Omental fat pad (tissue), 4 donors: ENCODE results near the gene MROH2A. TPM values are rescaled to one million over a fixed set of nuclear protein-coding genes. Genes with fewer than 3 reads are reported as not detected.

Experiments
- ATAC-seq: fragments of 150-250 bp; one replicate; pipeline ENCODE4 v1.9.1; 2016; ENCODE audit warnings: mild to moderate bottlenecking, moderate library complexity; ENCODE audit not compliant: low FRiP score
- DNase-seq: peaks from one replicate; pipeline ENCODE4 v3.0.0-alpha.2; 2019; ENCODE audit warnings: low spot score
- total RNA-seq, 4 donors: library from RNA; depleted of rRNA; stranded (reverse); fragments of >200 nt; gene quantifications; one replicate each; pipeline ENCODE4 v1.1.0, GENCODE V29; 2016
- TF ChIP-seq, protein P1 (sequence below), 3 donors: fragments of 450-650 bp; IDR thresholded peaks; one replicate each; pipeline ENCODE4 v1.5.1; 2016 to 2017; ENCODE audit warnings: antibody characterized with exemption in 3 of 3, mild to moderate bottlenecking in 3 of 3, moderate library complexity in 2 of 3

MROH2A gene
- total RNA-seq, 4 donors from 2014 or later = not detected

DNA sequence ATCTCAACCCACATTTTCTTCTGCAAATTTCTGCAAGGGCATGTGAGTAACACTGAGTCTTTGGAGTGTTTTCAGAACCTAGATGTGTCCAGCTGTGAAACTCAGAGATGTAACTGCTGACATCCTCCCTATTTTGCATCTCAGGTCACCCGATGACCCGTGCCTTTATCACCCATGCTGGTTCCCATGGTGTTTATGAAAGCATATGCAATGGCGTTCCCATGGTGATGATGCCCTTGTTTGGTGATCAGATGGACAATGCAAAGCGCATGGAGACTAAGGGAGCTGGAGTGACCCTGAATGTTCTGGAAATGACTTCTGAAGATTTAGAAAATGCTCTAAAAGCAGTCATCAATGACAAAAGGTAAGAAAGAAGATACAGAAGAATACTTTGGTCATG, 10.1 kb upstream of the MROH2A start:
- no peak for ATAC-seq
- TF ChIP-seq, protein P1, sequence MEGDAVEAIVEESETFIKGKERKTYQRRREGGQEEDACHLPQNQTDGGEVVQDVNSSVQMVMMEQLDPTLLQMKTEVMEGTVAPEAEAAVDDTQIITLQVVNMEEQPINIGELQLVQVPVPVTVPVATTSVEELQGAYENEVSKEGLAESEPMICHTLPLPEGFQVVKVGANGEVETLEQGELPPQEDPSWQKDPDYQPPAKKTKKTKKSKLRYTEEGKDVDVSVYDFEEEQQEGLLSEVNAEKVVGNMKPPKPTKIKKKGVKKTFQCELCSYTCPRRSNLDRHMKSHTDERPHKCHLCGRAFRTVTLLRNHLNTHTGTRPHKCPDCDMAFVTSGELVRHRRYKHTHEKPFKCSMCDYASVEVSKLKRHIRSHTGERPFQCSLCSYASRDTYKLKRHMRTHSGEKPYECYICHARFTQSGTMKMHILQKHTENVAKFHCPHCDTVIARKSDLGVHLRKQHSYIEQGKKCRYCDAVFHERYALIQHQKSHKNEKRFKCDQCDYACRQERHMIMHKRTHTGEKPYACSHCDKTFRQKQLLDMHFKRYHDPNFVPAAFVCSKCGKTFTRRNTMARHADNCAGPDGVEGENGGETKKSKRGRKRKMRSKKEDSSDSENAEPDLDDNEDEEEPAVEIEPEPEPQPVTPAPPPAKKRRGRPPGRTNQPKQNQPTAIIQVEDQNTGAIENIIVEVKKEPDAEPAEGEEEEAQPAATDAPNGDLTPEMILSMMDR (IDR thresholded peaks at IDR 0.05) = no peak
- DNase-seq = no peak

DNA sequence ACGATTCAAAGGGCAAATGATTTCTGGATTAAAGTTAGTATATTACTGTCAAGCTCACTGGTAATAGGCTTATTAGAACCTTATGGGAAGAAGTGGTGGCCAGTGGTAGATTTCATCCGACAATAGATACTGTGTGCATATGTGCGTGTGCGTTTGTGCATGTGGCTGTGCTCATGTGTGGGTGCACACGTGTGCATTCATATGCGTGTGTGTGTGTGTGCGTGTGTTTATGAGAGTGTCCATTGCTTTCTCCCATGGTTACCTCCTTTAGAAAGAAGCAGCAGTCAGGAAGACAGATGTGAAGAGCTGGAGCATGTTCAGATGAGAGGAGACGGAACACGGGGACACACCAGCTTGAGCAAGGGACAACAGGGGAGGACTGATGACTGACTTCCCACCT, 8.9 kb upstream of the MROH2A start:
- TF ChIP-seq, protein P1 (IDR thresholded peaks at IDR 0.05) = no peak
- DNase-seq (no peak), ATAC-seq (no peak)

DNA sequence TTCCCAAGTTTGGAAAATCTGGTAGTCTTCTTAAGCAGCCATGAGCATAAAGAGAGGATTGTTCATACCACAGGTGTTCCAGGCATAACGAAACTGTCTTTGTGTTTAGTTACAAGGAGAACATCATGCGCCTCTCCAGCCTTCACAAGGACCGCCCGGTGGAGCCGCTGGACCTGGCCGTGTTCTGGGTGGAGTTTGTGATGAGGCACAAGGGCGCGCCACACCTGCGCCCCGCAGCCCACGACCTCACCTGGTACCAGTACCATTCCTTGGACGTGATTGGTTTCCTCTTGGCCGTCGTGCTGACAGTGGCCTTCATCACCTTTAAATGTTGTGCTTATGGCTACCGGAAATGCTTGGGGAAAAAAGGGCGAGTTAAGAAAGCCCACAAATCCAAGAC, 6.0 kb upstream of the MROH2A start:
- TF ChIP-seq, protein P1 (IDR thresholded peaks at IDR 0.05) = no peak
- no peak for DNase-seq
- no peak for ATAC-seq

DNA sequence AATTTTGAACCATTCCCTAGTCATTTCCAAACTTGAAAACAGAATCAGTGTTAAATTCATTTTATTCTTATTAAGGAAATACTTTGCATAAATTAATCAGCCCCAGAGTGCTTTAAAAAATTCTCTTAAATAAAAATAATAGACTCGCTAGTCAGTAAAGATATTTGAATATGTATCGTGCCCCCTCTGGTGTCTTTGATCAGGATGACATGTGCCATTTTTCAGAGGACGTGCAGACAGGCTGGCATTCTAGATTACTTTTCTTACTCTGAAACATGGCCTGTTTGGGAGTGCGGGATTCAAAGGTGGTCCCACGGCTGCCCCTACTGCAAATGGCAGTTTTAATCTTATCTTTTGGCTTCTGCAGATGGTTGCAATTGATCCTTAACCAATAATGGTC, 5.5 kb upstream of the MROH2A start:
- no peak for ATAC-seq
- TF ChIP-seq, protein P1 (IDR thresholded peaks at IDR 0.05) = no peak
- DNase-seq = no peak

DNA sequence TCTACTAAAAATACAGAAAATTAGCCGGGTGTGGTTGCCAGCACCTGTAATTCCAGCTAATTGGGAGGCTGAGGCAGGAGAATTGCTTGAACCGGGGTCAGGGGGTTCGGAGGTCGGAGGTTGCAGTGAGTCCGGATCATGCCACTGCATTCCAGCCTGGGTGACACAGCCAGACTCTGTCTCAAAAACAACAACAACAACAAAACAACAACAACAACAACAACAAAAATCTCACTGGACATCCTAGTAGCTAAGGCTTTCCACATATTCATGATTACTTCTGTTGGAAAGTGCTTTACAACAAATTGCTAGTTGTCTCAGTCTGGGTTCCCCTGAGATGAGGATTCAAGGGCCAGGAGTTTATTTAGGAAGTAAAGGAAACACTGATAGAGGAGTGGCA, 4.3 kb upstream of the MROH2A start:
- TF ChIP-seq, protein P1 (IDR thresholded peaks at IDR 0.05) = no peak
- ATAC-seq (no peak), DNase-seq (no peak)

DNA sequence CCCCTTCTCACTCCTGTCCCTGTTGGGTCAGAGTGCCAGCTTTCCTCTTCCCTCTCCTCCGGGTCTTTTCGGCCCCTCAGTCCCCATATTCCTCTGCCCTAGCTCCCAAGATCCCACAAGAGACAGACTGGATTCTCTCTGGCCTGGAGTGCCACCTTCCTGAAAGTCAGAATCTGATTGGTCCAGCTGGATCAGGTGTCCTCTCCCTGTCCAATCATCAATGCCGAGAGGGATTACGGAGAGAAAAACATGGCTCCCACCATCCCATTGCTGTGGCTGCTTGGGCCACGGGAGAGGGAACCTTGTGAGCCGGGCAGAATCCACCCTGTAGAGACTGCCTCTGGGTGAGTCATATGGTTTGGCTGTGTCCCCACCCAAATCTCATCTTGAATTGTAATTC, 2.7 kb upstream of the MROH2A start:
- no peak for ATAC-seq
- no peak for DNase-seq
- TF ChIP-seq, protein P1 (IDR thresholded peaks at IDR 0.05) = no peak

DNA sequence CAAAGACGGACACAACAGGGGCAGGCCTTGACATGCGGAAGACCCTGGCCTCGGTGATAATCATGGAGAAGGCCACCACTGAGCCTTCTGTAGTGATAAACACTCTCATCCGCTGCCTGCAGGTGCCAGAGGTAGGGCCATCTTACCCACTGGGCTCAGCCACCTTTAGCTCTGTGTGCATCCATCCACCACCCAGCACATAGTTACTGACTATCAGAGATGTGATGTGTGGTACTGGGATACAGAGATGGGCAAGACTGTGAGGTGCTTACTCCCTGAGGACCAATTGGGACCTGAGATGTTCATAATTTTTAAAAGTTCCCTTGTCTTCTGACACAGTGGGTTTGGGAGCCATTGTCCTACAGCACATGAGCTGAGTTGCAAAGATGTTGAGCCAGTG, 1.6 kb downstream of the MROH2A start:
- ATAC-seq (no peak), DNase-seq (no peak)
- TF ChIP-seq, protein P1 (IDR thresholded peaks at IDR 0.05) = no peak
